Measurements from ENCODE around the gene CCL28.

DNA sequence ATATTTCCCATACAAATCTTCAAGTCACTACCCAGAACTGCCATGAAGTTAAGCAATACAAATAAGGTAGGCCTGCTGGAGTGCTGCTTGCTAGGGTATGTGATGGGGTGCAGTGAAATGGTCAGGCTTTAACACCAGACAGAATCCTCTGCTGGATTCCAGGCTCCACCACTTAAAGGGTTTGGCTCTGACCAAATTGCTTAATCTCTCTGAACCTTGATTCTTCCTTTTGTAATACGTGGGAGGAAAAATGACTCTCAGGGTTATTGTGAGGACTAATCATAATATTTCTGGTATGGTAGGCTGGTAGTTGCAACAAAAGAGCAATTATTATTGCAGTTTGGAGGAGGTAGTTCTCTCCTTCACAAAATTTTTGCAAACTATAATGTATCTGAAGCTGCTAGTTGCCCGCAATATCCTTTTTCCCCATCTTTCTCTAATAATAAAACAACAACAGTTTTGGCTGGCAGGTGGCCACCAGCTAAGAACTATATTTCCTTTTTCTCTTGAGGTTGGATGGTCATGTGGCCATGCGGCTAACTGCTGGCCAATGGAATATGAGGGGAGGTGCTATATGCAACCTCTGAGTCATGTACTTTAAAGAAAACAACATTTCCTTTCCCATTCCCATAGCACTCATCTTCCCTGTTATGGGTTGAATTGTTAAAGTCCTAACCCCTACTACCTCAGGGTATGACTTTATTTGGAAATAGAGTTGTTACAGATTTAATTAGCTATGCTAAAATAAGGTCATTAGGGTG lies 44.1 kb downstream of the CCL28 start:
- no peak for TF ChIP-seq CEBPB (IDR thresholded peaks at IDR 0.05)
- TF ChIP-seq, protein P1, sequence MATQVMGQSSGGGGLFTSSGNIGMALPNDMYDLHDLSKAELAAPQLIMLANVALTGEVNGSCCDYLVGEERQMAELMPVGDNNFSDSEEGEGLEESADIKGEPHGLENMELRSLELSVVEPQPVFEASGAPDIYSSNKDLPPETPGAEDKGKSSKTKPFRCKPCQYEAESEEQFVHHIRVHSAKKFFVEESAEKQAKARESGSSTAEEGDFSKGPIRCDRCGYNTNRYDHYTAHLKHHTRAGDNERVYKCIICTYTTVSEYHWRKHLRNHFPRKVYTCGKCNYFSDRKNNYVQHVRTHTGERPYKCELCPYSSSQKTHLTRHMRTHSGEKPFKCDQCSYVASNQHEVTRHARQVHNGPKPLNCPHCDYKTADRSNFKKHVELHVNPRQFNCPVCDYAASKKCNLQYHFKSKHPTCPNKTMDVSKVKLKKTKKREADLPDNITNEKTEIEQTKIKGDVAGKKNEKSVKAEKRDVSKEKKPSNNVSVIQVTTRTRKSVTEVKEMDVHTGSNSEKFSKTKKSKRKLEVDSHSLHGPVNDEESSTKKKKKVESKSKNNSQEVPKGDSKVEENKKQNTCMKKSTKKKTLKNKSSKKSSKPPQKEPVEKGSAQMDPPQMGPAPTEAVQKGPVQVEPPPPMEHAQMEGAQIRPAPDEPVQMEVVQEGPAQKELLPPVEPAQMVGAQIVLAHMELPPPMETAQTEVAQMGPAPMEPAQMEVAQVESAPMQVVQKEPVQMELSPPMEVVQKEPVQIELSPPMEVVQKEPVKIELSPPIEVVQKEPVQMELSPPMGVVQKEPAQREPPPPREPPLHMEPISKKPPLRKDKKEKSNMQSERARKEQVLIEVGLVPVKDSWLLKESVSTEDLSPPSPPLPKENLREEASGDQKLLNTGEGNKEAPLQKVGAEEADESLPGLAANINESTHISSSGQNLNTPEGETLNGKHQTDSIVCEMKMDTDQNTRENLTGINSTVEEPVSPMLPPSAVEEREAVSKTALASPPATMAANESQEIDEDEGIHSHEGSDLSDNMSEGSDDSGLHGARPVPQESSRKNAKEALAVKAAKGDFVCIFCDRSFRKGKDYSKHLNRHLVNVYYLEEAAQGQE (IDR thresholded peaks at IDR 0.05; ENCODE audit: low read depth), result no peak
- no peak for TF ChIP-seq YY1 (IDR thresholded peaks at IDR 0.05; ENCODE audit: low read depth)
- no peak for TF ChIP-seq RAD21 (IDR thresholded peaks at IDR 0.05; ENCODE audit: low read depth)
- no peak for TF ChIP-seq EP300 (IDR thresholded peaks at IDR 0.05; ENCODE audit: borderline replicate concordance)
- no peak for TF ChIP-seq ZBTB7A (IDR thresholded peaks at IDR 0.05; ENCODE audit: low read depth)
- no peak for TF ChIP-seq TAF1 (IDR thresholded peaks at IDR 0.05; ENCODE audit: low read depth)
- TF ChIP-seq FOXM1 (IDR thresholded peaks at IDR 0.05; ENCODE audit: borderline replicate concordance, low read depth), result no peak
- TF ChIP-seq, protein P2, sequence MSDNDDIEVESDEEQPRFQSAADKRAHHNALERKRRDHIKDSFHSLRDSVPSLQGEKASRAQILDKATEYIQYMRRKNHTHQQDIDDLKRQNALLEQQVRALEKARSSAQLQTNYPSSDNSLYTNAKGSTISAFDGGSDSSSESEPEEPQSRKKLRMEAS (IDR thresholded peaks at IDR 0.05), result no peak
- TF ChIP-seq, protein P3, sequence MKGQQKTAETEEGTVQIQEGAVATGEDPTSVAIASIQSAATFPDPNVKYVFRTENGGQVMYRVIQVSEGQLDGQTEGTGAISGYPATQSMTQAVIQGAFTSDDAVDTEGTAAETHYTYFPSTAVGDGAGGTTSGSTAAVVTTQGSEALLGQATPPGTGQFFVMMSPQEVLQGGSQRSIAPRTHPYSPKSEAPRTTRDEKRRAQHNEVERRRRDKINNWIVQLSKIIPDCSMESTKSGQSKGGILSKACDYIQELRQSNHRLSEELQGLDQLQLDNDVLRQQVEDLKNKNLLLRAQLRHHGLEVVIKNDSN (IDR thresholded peaks at IDR 0.05), result peak; percentile 17; the same call in 1 of the 2 replicates
- TF ChIP-seq TCF12 (IDR thresholded peaks at IDR 0.05; ENCODE audit: low read depth), result no peak
